ENCODE measurements around the gene GRK5. TPM values are rescaled to one million over a fixed set of nuclear protein-coding genes. Genes with fewer than 3 reads are reported as not detected.

Gene GRK5
- total RNA-seq, 1 experiment from 2014 or later = 1.2 TPM

DNA sequence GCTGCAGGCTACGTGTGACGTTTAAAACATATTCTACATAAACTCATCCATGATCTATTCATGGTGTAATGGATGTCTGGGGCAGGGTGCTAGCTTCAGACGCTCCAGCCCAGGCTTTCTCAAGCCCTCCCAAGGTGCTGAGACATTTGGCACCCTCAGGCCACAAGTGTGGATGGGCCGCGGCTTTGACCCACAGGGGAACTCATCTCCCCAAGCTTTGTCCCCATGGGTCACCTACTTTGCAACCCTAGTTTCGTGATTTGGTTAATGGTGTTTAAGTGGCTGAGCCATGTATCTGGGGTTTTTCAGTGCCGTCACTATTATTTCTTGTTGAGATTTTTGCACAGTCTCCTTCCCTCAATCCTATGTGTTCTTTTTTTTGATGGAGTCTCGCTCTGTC is 66.0 kb downstream of the GRK5 start:
- H4K20me1 ChIP-seq (ENCODE audit: control insufficient read depth, insufficient read depth, insufficient read length) = no peaks in the 10 kb centered on the region
- no peak overlapping the region for H3K4ac ChIP-seq (ENCODE audit: low read depth, low read length)
- H3K27me3 ChIP-seq (ENCODE audit: insufficient read depth, low read length) = no peaks in the 10 kb centered on the region
- no peak overlapping the region for H2BK120ac ChIP-seq (ENCODE audit: low read depth, low read length, poor library complexity, severe bottlenecking)
- H3K14ac ChIP-seq (ENCODE audit: insufficient read depth, low read length) = no peak overlapping the region
- no peak overlapping the region for H3T11ph ChIP-seq (ENCODE audit: low read length)
- H4K8ac ChIP-seq (replicated peaks; ENCODE audit: insufficient read length, low read depth, low read length) = no peak overlapping the region
- no peak overlapping the region for H3K4me2 ChIP-seq (ENCODE audit: insufficient read depth, insufficient read length, low read length)
- no peak overlapping the region for H3K18ac ChIP-seq (ENCODE audit: insufficient read length, low read depth, low read length)
- H3K4me1 ChIP-seq (ENCODE audit: insufficient read depth, low read length) = no peaks in the 10 kb centered on the region
- Mint-ChIP-seq H3K4me3 (no peak overlapping the region), H3K4me1 (peaks cover 16 to 19% of the 10 kb centered on the region in 2 experiments), H3K36me3 (ENCODE audit: insufficient read depth in 1 of 3, low read depth in 3 of 3) (no peaks in the 10 kb centered on the region), H3K27me3 (ENCODE audit: low read depth) (no peaks in the 10 kb centered on the region; the same call in none of the 2 replicates), H3K9me3 (no peaks in the 10 kb centered on the region), H3K27ac (no peak overlapping the region)
- H2BK20ac ChIP-seq (ENCODE audit: low read depth, low read length, poor library complexity, severe bottlenecking) = no peak overlapping the region
- H3K9ac ChIP-seq (ENCODE audit: extremely low read depth, insufficient read length, low read length) = no peak overlapping the region
- no peak overlapping the region for H3K56ac ChIP-seq (ENCODE audit: insufficient read length, low read depth, low read length)
- no peak overlapping the region for H2BK15ac ChIP-seq (ENCODE audit: low read depth, low read length)
- no peak overlapping the region for H3K27ac ChIP-seq (ENCODE audit: insufficient read length, low read depth, low read length)
- no peaks in the 10 kb centered on the region for H3K9me3 ChIP-seq (ENCODE audit: control insufficient read depth, low read depth, low read length)
- no peak overlapping the region for H4K5ac ChIP-seq (ENCODE audit: insufficient read length, low read depth, low read length)
- no peak overlapping the region for H2AK5ac ChIP-seq (ENCODE audit: insufficient read length, low read length)
- H3K79me1 ChIP-seq (ENCODE audit: insufficient read depth, low read depth, low read length, poor library complexity, severe bottlenecking) = no peaks in the 10 kb centered on the region
- no peak overlapping the region for H2BK5ac ChIP-seq (ENCODE audit: insufficient read length, low read length)
- H2BK12ac ChIP-seq (ENCODE audit: insufficient read length, low read depth, low read length) = no peak overlapping the region
- no peaks in the 10 kb centered on the region for H3K79me2 ChIP-seq (ENCODE audit: insufficient read depth, low read length)
- no peak overlapping the region for H3K23ac ChIP-seq (ENCODE audit: insufficient read length, low read depth, low read length)
- TF ChIP-seq, protein P1, sequence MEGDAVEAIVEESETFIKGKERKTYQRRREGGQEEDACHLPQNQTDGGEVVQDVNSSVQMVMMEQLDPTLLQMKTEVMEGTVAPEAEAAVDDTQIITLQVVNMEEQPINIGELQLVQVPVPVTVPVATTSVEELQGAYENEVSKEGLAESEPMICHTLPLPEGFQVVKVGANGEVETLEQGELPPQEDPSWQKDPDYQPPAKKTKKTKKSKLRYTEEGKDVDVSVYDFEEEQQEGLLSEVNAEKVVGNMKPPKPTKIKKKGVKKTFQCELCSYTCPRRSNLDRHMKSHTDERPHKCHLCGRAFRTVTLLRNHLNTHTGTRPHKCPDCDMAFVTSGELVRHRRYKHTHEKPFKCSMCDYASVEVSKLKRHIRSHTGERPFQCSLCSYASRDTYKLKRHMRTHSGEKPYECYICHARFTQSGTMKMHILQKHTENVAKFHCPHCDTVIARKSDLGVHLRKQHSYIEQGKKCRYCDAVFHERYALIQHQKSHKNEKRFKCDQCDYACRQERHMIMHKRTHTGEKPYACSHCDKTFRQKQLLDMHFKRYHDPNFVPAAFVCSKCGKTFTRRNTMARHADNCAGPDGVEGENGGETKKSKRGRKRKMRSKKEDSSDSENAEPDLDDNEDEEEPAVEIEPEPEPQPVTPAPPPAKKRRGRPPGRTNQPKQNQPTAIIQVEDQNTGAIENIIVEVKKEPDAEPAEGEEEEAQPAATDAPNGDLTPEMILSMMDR (conservative IDR thresholded peaks at IDR 0.05) = no peak
- H4K91ac ChIP-seq (ENCODE audit: insufficient read length, low read depth, low read length) = no peak overlapping the region
- WGBS (ENCODE audit: extremely low coverage, insufficient read length, low lambda C conversion rate) = no CpG with 5 or more reads among the region's 8 CpGs
- H2AFZ ChIP-seq (ENCODE audit: low read length) = no peak overlapping the region
- no peaks in the 10 kb centered on the region for H3K23me2 ChIP-seq (ENCODE audit: insufficient read length, low read depth, low read length, poor library complexity, severe bottlenecking)
- no peak for DNase-seq

Measured in H9 (cell line).